Measurements from ENCODE around the gene GALNT11. TPM values are rescaled to one million over a fixed set of nuclear protein-coding genes. Genes with fewer than 3 reads are reported as not detected.

Gene GALNT11
- total RNA-seq, 1 donor from 2014 or later: 54.2 TPM

DNA sequence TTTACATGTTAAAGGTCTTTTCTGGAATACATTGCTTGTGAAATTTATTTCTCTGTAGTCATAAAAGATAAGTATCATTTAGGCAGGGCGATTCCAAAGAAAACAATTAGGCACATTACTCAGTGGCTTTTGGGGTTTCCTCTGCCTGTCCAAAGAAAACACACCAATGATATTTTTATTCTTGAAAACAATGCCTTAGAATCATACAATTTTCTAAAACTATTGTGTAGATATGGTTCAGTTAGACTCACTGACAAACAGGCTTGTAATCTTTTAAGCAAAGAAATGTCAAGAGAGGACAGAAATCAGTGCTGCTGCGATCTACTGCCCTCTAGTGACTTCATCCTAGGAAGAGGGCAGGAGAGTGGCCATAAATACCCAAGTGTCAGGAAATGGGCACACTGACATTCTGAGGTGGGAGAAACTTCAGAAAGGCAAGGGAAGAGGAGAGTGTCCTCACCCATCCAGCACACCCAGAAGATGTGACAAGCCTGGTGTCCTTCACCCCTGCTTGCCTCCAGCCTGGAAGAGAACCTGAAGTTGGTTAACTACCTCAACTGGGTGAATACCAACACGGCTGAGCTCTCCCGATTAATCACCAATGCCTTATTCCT is 120.5 kb downstream of the GALNT11 start:
- peak; percentile 41 for DNase-seq (ENCODE audit: low spot score)

DNA sequence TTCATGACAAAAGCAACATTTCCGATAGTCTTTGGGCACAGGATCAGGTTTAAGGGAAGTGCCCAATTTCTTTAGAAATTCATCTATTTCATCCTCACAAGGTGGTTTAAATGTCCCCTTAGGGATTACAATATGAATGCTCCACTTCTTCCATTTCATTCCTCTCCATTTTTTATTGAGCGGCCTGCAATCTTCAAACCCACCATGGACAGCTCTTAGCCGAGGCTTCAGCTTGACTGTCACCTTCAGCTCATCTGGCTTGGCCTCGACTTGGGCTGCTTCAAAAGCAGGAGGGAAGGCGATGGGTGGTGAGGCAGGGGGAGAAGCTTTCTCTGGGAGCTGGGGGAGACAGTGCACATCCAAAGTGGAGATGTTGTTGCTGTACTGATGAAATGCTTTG is 123.2 kb downstream of the GALNT11 start:
- DNase-seq (ENCODE audit: low spot score): no peak

DNA sequence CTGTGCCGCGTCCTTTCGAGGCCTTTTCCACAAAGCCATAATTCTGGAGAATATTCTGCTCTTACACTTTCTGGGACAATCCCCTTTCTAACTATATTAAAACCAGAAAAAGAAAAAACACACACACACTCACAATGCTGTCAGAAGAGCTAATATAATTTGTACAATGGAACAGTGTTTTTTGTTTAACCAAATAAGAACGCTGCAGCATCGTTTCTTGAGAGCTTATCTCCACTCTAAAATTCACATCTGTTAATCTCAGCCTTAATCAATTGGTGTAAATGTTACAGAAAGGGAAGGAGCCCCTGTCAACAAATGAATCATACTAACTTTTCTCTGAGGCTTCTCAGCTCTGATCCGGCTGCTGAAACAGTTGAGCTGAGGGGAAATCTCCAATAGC is 123.9 kb downstream of the GALNT11 start:
- DNase-seq (ENCODE audit: low spot score): no peak

DNA sequence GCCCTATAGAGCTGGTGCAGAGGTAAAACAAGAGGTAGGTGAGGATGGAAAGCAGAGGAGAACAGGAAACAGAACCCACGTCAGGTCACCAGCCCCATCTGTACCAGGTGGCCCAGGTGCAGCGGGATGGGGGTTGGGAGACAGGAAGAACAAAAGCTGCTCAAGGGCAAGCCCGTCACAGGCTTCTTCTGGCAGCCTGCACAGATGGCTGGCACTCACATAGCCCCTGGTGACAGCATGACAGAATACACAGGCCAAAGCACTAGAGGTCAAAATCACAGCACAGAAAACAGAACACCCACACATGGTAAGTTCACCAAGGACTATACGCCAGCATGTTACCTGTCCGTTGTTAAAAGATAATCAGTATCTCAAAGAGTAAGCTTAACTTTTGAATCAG is 126.8 kb downstream of the GALNT11 start:
- no peak for DNase-seq (ENCODE audit: low spot score)

DNA sequence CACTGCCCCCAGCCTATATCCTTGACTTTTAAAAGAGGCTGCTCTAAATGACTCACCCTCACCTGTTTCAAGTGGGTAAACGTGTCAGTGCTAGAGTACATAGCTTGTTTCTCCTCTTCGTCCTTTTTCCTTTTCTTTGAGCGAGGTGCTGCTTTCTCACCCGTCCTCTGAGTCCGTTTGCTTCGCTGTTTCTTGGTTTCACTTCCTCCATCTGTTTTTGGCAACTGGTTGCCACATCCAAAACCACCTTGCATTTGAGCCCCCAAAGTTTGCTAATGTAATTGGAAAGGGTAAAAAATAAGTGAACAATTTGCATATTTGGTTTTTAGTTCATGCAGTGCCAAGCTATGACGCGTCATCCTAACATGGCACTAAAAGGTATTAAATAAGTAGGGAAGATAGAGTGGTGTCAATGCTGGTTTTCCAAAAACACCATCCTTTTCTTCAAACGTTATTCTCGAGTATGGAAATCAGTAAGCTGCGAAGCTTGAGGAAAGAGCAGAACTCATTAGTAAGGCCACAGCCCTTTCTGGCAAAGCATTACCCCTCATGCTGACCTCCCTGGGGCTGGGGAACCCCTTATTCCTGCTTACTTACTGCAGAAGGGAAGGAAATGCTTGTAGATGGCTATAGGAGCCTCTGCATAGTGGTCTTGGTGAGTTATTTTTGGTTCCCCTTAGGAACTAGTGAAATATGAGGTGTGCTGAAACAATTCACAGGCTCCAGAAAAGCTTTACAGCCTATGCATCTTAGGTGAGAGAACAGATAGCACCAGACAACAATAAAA is 133.5 kb downstream of the GALNT11 start:
- DNase-seq (ENCODE audit: low spot score): no peak

DNA sequence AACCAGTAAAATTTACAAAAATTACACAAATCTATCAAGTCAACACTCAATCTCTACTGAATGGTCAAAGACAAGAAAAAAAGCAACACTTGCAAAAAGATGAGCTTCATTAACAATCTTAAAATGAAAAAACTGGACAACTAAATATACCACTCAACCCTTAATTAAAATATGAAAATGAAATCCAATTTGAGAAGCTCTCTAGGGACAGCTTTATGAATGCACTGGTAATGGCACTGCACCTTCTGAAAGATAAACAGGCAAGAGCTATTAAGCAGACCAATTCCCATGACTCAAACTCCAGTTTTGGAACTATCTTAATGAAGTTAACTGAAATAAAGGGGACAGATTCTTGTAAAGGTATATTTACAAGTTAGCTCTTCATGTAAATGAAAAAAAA is 135.7 kb downstream of the GALNT11 start:
- no peak for DNase-seq (ENCODE audit: low spot score)

DNA sequence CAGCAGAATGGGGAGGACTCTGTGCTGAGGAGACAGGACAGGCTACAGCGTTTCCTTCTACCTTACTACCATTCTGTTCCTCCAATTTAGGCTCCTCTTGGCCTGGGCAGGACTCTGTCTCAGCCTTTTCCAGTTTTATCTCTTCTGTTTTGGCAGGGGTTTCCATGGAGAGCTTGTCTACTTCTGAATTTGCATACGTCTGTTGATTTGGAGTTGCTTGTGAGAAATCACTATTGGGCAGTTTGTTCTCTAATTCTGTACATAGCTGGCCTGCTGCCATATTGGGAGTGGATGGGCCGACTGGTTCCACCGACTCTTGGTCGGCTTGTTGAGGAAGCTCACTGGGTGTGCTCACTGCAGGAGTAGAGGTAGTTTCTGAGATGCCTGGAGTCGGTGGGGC is 136.8 kb downstream of the GALNT11 start:
- DNase-seq (ENCODE audit: low spot score): no peak

Other genes with a start within 250 kb of the GALNT11 start
- 71.7 TPM for gene PRKAG2, start 148.6 kb upstream of the GALNT11 start, total RNA-seq (ENCODE audit: insufficient read depth, low replicate concordance)
- 4.3 TPM for gene GALNTL5, start 69.2 kb upstream of the GALNT11 start, total RNA-seq (ENCODE audit: insufficient read depth, low replicate concordance)